Measurements from ENCODE around the gene ADAM8. TPM values are rescaled to one million over a fixed set of nuclear protein-coding genes. Genes with fewer than 3 reads are reported as not detected.

ADAM8 gene
- total RNA-seq, 1 donor from 2014 or later: 123 TPM

GRCh38 chr10:133254421-133255120, 22.1 kb downstream of the ADAM8 start:
- peaks cover 6% of the 10 kb centered on the region for H3K27me3 ChIP-seq (ENCODE audit: control insufficient read depth, insufficient read depth, low read length)
- no peak for DNase-seq (ENCODE audit: low read depth)
- H3K36me3 ChIP-seq (ENCODE audit: control insufficient read depth, insufficient read depth, low read length): no peaks in the 10 kb centered on the region
- TF ChIP-seq, protein P1, sequence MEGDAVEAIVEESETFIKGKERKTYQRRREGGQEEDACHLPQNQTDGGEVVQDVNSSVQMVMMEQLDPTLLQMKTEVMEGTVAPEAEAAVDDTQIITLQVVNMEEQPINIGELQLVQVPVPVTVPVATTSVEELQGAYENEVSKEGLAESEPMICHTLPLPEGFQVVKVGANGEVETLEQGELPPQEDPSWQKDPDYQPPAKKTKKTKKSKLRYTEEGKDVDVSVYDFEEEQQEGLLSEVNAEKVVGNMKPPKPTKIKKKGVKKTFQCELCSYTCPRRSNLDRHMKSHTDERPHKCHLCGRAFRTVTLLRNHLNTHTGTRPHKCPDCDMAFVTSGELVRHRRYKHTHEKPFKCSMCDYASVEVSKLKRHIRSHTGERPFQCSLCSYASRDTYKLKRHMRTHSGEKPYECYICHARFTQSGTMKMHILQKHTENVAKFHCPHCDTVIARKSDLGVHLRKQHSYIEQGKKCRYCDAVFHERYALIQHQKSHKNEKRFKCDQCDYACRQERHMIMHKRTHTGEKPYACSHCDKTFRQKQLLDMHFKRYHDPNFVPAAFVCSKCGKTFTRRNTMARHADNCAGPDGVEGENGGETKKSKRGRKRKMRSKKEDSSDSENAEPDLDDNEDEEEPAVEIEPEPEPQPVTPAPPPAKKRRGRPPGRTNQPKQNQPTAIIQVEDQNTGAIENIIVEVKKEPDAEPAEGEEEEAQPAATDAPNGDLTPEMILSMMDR (IDR thresholded peaks at IDR 0.05; ENCODE audit: insufficient read depth, low read length, poor library complexity, severe bottlenecking): no peak
- H3K4me3 ChIP-seq (ENCODE audit: low read depth, low read length): no peak overlapping the region

GRCh38 chr10:133253361-133253955, 23.2 kb downstream of the ADAM8 start:
- H3K27me3 ChIP-seq (ENCODE audit: control insufficient read depth, insufficient read depth, low read length): peaks cover 12% of the 10 kb centered on the region
- DNase-seq (ENCODE audit: low read depth): no peak
- no peaks in the 10 kb centered on the region for H3K36me3 ChIP-seq (ENCODE audit: control insufficient read depth, insufficient read depth, low read length)
- no peak overlapping the region for H3K4me3 ChIP-seq (ENCODE audit: low read depth, low read length)
- TF ChIP-seq, protein P1 (IDR thresholded peaks at IDR 0.05; ENCODE audit: insufficient read depth, low read length, poor library complexity, severe bottlenecking): no peak

DNA sequence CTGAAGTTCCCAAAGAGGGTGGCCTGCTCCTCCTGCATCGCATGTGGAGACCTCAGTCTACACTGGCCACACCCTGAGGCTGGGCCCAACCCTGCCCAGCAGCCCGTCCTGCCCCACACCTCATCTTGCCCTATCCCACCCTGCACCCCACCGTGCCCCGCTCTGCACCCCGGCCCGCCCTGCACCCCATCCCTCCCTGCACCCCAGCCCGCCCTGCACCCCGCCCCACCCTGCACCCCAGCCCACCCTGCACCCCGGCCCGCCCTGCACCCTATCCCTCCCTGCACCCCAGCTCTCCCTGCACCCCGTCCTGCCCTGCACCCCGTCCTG, 24.5 kb downstream of the ADAM8 start:
- TF ChIP-seq, protein P1 (IDR thresholded peaks at IDR 0.05; ENCODE audit: insufficient read depth, low read length, poor library complexity, severe bottlenecking): no peak
- no peaks in the 10 kb centered on the region for H3K36me3 ChIP-seq (ENCODE audit: control insufficient read depth, insufficient read depth, low read length)
- no peak for DNase-seq (ENCODE audit: low read depth)
- H3K27me3 ChIP-seq (ENCODE audit: control insufficient read depth, insufficient read depth, low read length): peaks cover 21% of the 10 kb centered on the region
- H3K4me3 ChIP-seq (ENCODE audit: low read depth, low read length): no peak overlapping the region

- Histone ChIP-seq H3K4me3 (ENCODE audit: low read depth, low read length) (no peak overlapping the region), H3K36me3 (ENCODE audit: control insufficient read depth, insufficient read depth, low read length) (no peaks in the 10 kb centered on the region), H3K27me3 (ENCODE audit: control insufficient read depth, insufficient read depth, low read length) (peaks cover 21% of the 10 kb centered on the region)
- no peak for DNase-seq (ENCODE audit: low read depth)
- TF ChIP-seq, protein P1 (IDR thresholded peaks at IDR 0.05; ENCODE audit: insufficient read depth, low read length, poor library complexity, severe bottlenecking): no peak
Measured at GRCh38 chr10:133251388-133252222, 25.1 kb downstream of the ADAM8 start.

GRCh38 chr10:133249975-133250754, 26.5 kb downstream of the ADAM8 start:
- H3K4me3 ChIP-seq (ENCODE audit: low read depth, low read length): no peak overlapping the region
- H3K27me3 ChIP-seq (ENCODE audit: control insufficient read depth, insufficient read depth, low read length): peaks cover 30% of the 10 kb centered on the region
- DNase-seq (ENCODE audit: low read depth): no peak
- H3K36me3 ChIP-seq (ENCODE audit: control insufficient read depth, insufficient read depth, low read length): no peaks in the 10 kb centered on the region
- TF ChIP-seq, protein P1 (IDR thresholded peaks at IDR 0.05; ENCODE audit: insufficient read depth, low read length, poor library complexity, severe bottlenecking): no peak

Measured in kidney epithelial cell (primary cell).